A673 (cell line): ENCODE measurements around the gene ROR1. TPM values are rescaled to one million over a fixed set of nuclear protein-coding genes. Genes with fewer than 3 reads are reported as not detected.

Source experiments
- BruUV-seq: library from RNA; stranded (reverse); fragments of 400-500 nt; replicated peaks from 2 replicates; lab custom pipeline; 2021; lab: Mats Ljungman, UMichigan
- CTCF ChIA-PET: fragments of 300-600 bp; sonication (Branson Sonifier 250); formaldehyde crosslinking; loops from one replicate; lab custom pipeline; 2022; ENCODE audit warnings: antibody characterized with exemption; lab: Charles Lee
- POLR2A ChIA-PET: fragments of 300-600 bp; sonication (Branson Sonifier 250); formaldehyde crosslinking; loops from one replicate; lab custom pipeline; 2022; ENCODE audit warnings: antibody characterized with exemption; ENCODE audit not compliant: low non-redundant PET; lab: Charles Lee
- DNase-seq: peaks from one replicate; pipeline ENCODE4 v3.0.0-alpha.2; 2015; ENCODE audit warnings: low spot score
- H3K27ac ChIP-seq: fragments of 200-600 bp; sonication (generic); 2 replicates; pipeline ENCODE4 v1.5.1; 2016; ENCODE audit warnings: mixed run types, low read depth, mild to moderate bottlenecking, mixed read lengths, antibody characterized with exemption, low read length; ENCODE audit not compliant: poor library complexity, severe bottlenecking
- H3K27me3 ChIP-seq: fragments of 200-600 bp; sonication (generic); replicated peaks from 2 replicates; pipeline ENCODE4 v1.6.1; 2017; ENCODE audit warnings: mixed run types, low read depth, mild to moderate bottlenecking, mixed read lengths, antibody characterized with exemption, low read length; ENCODE audit not compliant: insufficient read depth, poor library complexity
- H3K36me3 ChIP-seq: fragments of 200-600 bp; sonication (generic); 2 replicates; pipeline ENCODE4 v1.6.1; 2016; ENCODE audit warnings: mixed run types, mild to moderate bottlenecking, mixed read lengths, antibody characterized with exemption, low read length; ENCODE audit not compliant: insufficient read depth, poor library complexity, severe bottlenecking
- H3K4me1 ChIP-seq: fragments of 200-600 bp; sonication (generic); 2 replicates; pipeline ENCODE4 v1.6.1; 2017; ENCODE audit warnings: mixed run types, mild to moderate bottlenecking, mixed read lengths, antibody characterized with exemption, low read length; ENCODE audit not compliant: insufficient read depth, poor library complexity, severe bottlenecking
- H3K4me3 ChIP-seq: fragments of 200-600 bp; sonication (generic); 2 replicates; pipeline ENCODE4 v1.5.1; 2016; ENCODE audit warnings: low read depth, mixed run types, mild to moderate bottlenecking, mixed read lengths, low read length; ENCODE audit not compliant: poor library complexity, severe bottlenecking
- H3K9me3 ChIP-seq: fragments of 200-600 bp; sonication (generic); 2 replicates; pipeline ENCODE4 v1.6.1; 2016; ENCODE audit warnings: mixed run types, low read depth, mild to moderate bottlenecking, mixed read lengths, antibody characterized with exemption, low read length; ENCODE audit not compliant: poor library complexity, severe bottlenecking
- CTCF ChIP-seq: fragments of 300-800, 200-600 bp; sonication (generic); conservative IDR thresholded peaks from 2 replicates; pipeline ENCODE4 v1.5.1; 2017; ENCODE audit warnings: low read depth, mild to moderate bottlenecking, antibody characterized with exemption, low read length, moderate library complexity, mixed read lengths
- EZH2 ChIP-seq: fragments of 200-600 bp; sonication (generic); IDR thresholded peaks from 2 replicates; pipeline ENCODE4 v1.6.1; 2017; ENCODE audit warnings: borderline replicate concordance, low read depth, mild to moderate bottlenecking, mixed read lengths, antibody characterized with exemption, low read length; ENCODE audit not compliant: poor library complexity, severe bottlenecking
- intact Hi-C: fragments of 100-400 bp; cut with micrococcal nuclease; formaldehyde crosslinking; loops from one replicate; pipeline ENCODE4 v1.10.0; 2022; ENCODE audit not compliant: unreplicated experiment
- total RNA-seq: library from RNA; stranded (reverse); gene quantifications from 2 replicates; pipeline ENCODE4 v1.2.3, GENCODE V29; 2021

Gene ROR1
- total RNA-seq, 1 experiment from 2014 or later, result 7.4 TPM

GRCh38 chr1:64082459-64082858, 308.6 kb downstream of the ROR1 start:
- Histone ChIP-seq H3K4me1 (no peaks in the 10 kb centered on the region), H3K36me3 (no peaks in the 10 kb centered on the region), H3K4me3 (no peak overlapping the region), H3K27ac (no peak overlapping the region), H3K9me3 (no peaks in the 10 kb centered on the region), H3K27me3 (no peaks in the 10 kb centered on the region)
- intact Hi-C loops, result no loop called here
- TF ChIP-seq EZH2, result no peak
- POLR2A ChIA-PET, result no interaction called here
- no TSS peak for BruUV-seq
- DNase-seq, result no peak
- CTCF ChIA-PET, result no interaction called here

GRCh38 chr1:64084451-64084850, 310.6 kb downstream of the ROR1 start:
- no peaks in the 10 kb centered on the region for H3K9me3 ChIP-seq
- TF ChIP-seq CTCF (no peak), EZH2 (no peak)
- no peak for DNase-seq
- BruUV-seq, result no TSS peak
- no peaks in the 10 kb centered on the region for H3K4me1 ChIP-seq
- POLR2A ChIA-PET, result no interaction called here
- no peak overlapping the region for H3K27ac ChIP-seq
- H3K27me3 ChIP-seq, result no peaks in the 10 kb centered on the region
- H3K4me3 ChIP-seq, result no peak overlapping the region
- CTCF ChIA-PET, result no interaction called here
- intact Hi-C loops, result no loop called here
- no peaks in the 10 kb centered on the region for H3K36me3 ChIP-seq

- H3K36me3 ChIP-seq, result no peaks in the 10 kb centered on the region
- no peaks in the 10 kb centered on the region for H3K27me3 ChIP-seq
- H3K9me3 ChIP-seq, result no peaks in the 10 kb centered on the region
- DNase-seq, result no peak
- no peak overlapping the region for H3K4me3 ChIP-seq
- H3K4me1 ChIP-seq, result no peaks in the 10 kb centered on the region
- no peak for TF ChIP-seq CTCF
- TF ChIP-seq EZH2, result no peak
- ChIA-PET POLR2A (no interaction called here), CTCF (no interaction called here)
- no TSS peak for BruUV-seq
- H3K27ac ChIP-seq, result no peak overlapping the region
- intact Hi-C loops, result no loop called here
Measured at GRCh38 chr1:64087768-64088167, 314.0 kb downstream of the ROR1 start.

- H3K36me3 ChIP-seq, result no peaks in the 10 kb centered on the region
- intact Hi-C loops, result no loop called here
- ChIA-PET CTCF (no interaction called here), POLR2A (no interaction called here)
- no peaks in the 10 kb centered on the region for H3K9me3 ChIP-seq
- no peaks in the 10 kb centered on the region for H3K27me3 ChIP-seq
- DNase-seq, result no peak
- no TSS peak for BruUV-seq
- H3K27ac ChIP-seq, result no peak overlapping the region
- TF ChIP-seq EZH2, result no peak
- no peak for TF ChIP-seq CTCF
- no peaks in the 10 kb centered on the region for H3K4me1 ChIP-seq
- H3K4me3 ChIP-seq, result no peak overlapping the region
Measured at GRCh38 chr1:64090436-64090835, 316.6 kb downstream of the ROR1 start.
